Thoracic aorta (tissue), 2 donors: ENCODE data around the gene C1S. TPM values are rescaled to one million over a fixed set of nuclear protein-coding genes. Genes with fewer than 3 reads are reported as not detected.

Source experiments
- ATAC-seq: fragments of 150-250 bp; one replicate; pipeline ENCODE4 v1.8.0; 2017; ENCODE audit warnings: low read depth; ENCODE audit not compliant: insufficient number of reproducible peaks, low FRiP score
- DNase-seq: peaks from one replicate; pipeline ENCODE4 v3.0.0-alpha.2; 2020; ENCODE audit warnings: low spot score
- H3K27ac ChIP-seq, 2 donors: fragments of 200-600 bp; sonication (generic); 1 replicate in 1 of 2; 2 replicates in 1 of 2; pipeline ENCODE4 v1.5.1; 2016; ENCODE audit warnings: mild to moderate bottlenecking in 2 of 2, moderate library complexity in 2 of 2
- H3K27me3 ChIP-seq: fragments of 200-600 bp; sonication (generic); replicated peaks from 2 replicates; pipeline ENCODE4 v1.6.0; 2016; ENCODE audit warnings: mild to moderate bottlenecking; ENCODE audit not compliant: insufficient read depth
- H3K36me3 ChIP-seq: fragments of 200-600 bp; sonication (generic); one replicate; pipeline ENCODE4 v1.5.1; 2016
- H3K4me1 ChIP-seq, 2 donors: fragments of 200-600 bp; sonication (generic); 1 replicate in 1 of 2; 2 replicates in 1 of 2; pipeline versions ENCODE4 v1.5.1 to v1.6.0; 2016; ENCODE audit warnings: low read depth in 2 of 2, mild to moderate bottlenecking in 1 of 2; ENCODE audit not compliant: control insufficient read depth in 1 of 2
- H3K4me3 ChIP-seq: fragments of 200-600 bp; sonication (generic); 2 replicates; pipeline ENCODE4 v1.5.1; 2016; ENCODE audit warnings: mild to moderate bottlenecking
- H3K9me3 ChIP-seq: fragments of 200-600 bp; sonication (generic); 2 replicates; pipeline ENCODE4 v1.5.1; 2016
- total RNA-seq, 2 donors: library from RNA; depleted of rRNA; stranded (reverse); fragments of >200 nt; gene quantifications; one replicate each; pipeline versions ENCODE4 v1.1.0 to v1.2.3, GENCODE V29; 2016
- TF ChIP-seq, protein P1 (sequence below): fragments of 200-600 bp; sonication (generic); IDR thresholded peaks from one replicate; pipeline ENCODE4 v1.5.1; 2019; ENCODE audit warnings: antibody characterized with exemption

Gene C1S
- total RNA-seq, 2 donors from 2014 or later, result 456 to 715 TPM

DNA sequence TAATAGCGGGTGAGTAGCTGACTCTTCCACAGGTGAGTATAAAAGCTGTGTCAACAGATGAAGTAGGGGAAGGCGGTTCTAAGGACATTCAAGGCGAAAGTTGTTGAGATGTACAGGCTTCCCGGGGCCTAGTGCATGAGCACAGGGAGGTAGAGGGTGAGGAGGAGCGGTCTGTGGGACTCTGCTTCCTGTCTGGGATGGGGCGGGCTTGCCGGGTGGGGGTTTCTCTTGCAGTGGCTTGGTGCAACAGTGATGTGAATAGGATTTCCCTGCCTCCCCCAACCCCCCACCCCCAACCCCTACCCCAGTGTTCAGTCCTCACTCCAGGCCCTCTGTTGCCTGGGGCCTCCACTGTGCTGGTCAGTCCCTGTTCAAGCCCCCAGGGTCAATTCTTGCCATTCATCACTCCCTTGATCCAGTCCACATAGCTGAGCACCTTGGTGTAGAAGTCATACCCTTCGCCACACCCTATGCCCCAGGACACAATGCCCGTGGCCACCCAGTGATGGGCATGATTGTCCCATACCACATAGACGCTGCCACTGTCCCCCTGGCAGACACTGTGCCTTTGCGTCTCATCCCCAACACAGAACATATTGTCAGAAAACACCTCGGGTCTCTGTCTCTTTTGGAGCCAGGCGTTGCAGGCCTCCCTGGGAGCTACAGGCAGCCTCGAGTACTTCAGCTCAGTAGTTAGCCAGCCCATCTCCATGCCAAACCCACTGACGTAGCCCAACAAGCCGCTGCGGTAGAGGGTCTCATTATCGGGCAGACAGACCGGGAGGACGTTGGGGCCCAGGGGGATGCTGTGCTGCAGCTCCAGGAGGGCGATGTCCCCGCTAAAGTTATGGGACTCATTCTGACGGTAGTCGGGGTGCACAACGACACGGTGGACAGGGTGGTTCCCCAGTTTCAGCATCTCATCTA is 35.8 kb downstream of the C1S start:
- Histone ChIP-seq H3K4me3 (no peak overlapping the region), H3K4me1 (peaks cover 7 to 16% of the 10 kb centered on the region in 2 donors), H3K9me3 (no peaks in the 10 kb centered on the region), H3K27ac (no peak overlapping the region), H3K36me3 (peaks cover 15% of the 10 kb centered on the region), H3K27me3 (no peaks in the 10 kb centered on the region)
- TF ChIP-seq, protein P1, sequence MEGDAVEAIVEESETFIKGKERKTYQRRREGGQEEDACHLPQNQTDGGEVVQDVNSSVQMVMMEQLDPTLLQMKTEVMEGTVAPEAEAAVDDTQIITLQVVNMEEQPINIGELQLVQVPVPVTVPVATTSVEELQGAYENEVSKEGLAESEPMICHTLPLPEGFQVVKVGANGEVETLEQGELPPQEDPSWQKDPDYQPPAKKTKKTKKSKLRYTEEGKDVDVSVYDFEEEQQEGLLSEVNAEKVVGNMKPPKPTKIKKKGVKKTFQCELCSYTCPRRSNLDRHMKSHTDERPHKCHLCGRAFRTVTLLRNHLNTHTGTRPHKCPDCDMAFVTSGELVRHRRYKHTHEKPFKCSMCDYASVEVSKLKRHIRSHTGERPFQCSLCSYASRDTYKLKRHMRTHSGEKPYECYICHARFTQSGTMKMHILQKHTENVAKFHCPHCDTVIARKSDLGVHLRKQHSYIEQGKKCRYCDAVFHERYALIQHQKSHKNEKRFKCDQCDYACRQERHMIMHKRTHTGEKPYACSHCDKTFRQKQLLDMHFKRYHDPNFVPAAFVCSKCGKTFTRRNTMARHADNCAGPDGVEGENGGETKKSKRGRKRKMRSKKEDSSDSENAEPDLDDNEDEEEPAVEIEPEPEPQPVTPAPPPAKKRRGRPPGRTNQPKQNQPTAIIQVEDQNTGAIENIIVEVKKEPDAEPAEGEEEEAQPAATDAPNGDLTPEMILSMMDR, result no peak
- no peak for ATAC-seq
- DNase-seq, result no peak

DNA sequence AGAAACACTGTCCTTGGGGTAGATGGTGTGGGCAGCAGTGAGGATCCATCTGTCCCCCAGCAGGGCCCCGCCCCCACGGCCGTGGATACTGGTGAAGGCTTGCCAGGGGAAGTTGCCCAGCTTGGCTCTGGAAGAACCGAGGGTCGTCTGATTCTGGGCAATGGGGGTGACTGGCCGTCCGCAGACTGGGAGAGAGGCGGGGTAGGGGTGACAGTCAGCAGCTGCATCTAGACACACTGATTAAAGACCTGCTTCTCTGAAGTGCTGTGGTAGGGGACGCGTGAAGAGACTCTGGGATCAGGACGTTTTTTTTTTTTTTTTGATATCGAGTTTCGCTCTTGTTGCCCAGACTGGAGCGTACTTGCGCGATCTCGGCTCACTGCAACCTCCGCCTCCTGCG is 36.5 kb downstream of the C1S start:
- no peak overlapping the region for H3K27ac ChIP-seq
- H3K36me3 ChIP-seq, result peaks cover 15% of the 10 kb centered on the region
- no peak for DNase-seq

DNA sequence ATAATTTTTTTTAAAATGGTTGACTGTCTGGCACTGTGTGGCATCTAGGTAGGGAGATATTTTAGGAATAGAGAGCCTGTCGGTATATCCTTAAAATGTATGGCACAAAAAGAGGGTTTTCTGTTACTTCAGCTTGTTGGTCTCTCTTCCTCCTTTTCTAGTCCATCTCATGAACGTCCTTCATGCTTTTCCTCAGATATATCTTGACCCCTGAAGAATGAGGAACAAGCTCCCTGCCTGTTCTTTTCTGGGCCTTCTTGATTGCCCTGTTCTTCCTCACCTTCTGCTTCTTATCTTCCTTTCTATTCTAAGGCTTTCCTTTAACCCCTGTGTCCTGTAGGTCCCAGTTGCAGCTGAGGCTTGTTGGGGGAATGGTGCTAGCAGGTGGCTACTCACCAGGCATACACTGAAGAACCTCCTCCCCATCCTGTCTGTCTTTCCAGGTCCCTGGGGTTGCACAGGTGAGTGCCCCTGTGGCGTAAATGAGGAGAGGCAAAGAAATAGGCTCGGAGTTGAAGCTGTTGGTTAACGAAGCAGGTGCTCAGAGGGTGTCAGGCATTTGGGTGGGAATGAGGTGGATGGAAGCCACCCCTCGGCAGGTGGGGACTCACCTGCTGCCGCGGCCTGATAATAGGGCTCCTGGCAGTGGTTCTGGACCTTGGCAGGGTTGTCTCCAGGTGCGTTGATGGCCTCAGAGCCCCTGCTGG is 38.9 kb downstream of the C1S start:
- DNase-seq, result no peak
- TF ChIP-seq, protein P1, result no peak
- ATAC-seq, result no peak

More for the DNA sequence above, 36.5 kb downstream of the C1S start:
- Histone ChIP-seq H3K4me3 (no peak overlapping the region), H3K9me3 (no peaks in the 10 kb centered on the region), H3K4me1 (peaks cover 7 to 14% of the 10 kb centered on the region in 2 donors), H3K27me3 (no peaks in the 10 kb centered on the region)
- TF ChIP-seq, protein P1, result no peak
- ATAC-seq, result no peak

DNA sequence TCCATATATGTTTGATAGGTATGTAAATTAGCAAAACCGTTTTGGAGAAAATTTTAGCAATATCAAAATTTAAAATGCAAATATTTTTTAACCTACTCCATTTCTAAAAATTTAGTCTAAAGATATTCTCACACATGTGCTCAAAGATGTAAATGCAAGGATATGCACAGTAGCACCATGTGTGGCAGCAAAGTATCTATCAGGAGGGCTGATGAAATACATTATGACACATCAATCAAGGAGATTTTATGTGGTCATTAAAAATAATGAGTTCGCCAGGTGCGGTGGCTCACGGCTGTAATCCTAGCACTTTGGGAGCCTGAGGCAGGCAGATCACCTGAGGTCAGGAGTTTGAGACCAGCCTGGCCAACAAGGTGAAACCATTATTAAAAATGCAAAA is 39.7 kb downstream of the C1S start:
- Histone ChIP-seq H3K27me3 (no peaks in the 10 kb centered on the region), H3K4me3 (no peak overlapping the region), H3K36me3 (peaks cover 23% of the 10 kb centered on the region), H3K4me1 (peaks cover 0 to 2% of the 10 kb centered on the region in 2 donors), H3K9me3 (no peaks in the 10 kb centered on the region), H3K27ac (no peak overlapping the region)
- ATAC-seq, result no peak
- TF ChIP-seq, protein P1, result no peak
- no peak for DNase-seq

More for the DNA sequence above, 38.9 kb downstream of the C1S start:
- Histone ChIP-seq H3K27me3 (no peaks in the 10 kb centered on the region), H3K9me3 (no peaks in the 10 kb centered on the region), H3K36me3 (peaks cover 23% of the 10 kb centered on the region), H3K4me3 (no peak overlapping the region), H3K27ac (no peak overlapping the region), H3K4me1 (no peaks in the 10 kb centered on the region)

DNA sequence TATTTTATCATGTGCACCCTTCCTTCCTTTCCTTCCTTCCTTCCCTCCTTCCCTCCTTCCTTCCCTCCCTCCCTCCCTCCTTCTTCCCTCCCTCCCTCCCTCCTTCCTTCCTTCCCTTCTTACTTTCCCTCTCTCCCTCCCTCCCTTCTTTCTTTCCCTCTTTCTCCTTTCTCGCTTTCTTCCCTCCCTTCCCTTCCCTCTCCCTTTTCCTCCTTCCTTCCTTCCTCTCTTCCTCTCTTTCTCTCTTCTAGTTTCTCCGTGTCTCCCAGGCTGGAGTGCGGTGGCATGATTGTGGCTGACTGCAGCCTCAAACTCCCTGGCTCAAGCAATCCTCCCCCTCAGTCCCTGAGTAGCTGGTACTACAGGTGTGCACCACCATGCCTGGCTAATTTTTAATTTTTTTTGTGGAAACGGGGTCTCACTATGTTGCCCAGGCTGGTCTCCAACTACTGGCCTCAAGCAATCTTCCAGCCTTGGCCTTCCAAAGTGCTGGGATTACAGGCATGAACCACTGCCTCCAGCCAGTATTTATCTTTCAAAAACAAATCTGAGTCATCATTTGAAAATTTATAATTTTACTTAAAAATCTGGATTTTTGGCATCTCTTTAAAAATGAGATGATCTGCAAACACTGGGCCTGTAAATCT is 40.7 kb downstream of the C1S start:
- Histone ChIP-seq H3K4me3 (no peak overlapping the region), H3K27me3 (no peaks in the 10 kb centered on the region), H3K9me3 (no peaks in the 10 kb centered on the region), H3K27ac (no peak overlapping the region), H3K36me3 (peaks cover 23% of the 10 kb centered on the region), H3K4me1 (peaks cover 0 to 3% of the 10 kb centered on the region in 2 donors)
- ATAC-seq, result no peak
- DNase-seq, result no peak
- TF ChIP-seq, protein P1, result no peak
